AG04450 (cell line): Measurements from ENCODE around the gene NEDD4. TPM values are rescaled to one million over a fixed set of nuclear protein-coding genes. Genes with fewer than 3 reads are reported as not detected.
"Not testable (repeated sequence)": the region's sequence is repeated elsewhere in the genome, so short reads cannot be mapped to it uniquely, and the experiment has no call there.

Experiments
- CTCF ChIA-PET: fragments of 300-600, 350-600 bp; formaldehyde crosslinking; extraction: SDS; loops from one replicate; lab custom pipeline; 2022; ENCODE audit warnings: antibody characterized with exemption, inconsistent platforms; lab: Charles Lee
- POLR2A ChIA-PET: fragments of 350-600 bp; formaldehyde crosslinking; extraction: SDS; loops from one replicate; lab custom pipeline; 2021; ENCODE audit warnings: antibody characterized with exemption, inconsistent platforms; lab: Yijun Ruan, JAX
- DNase-seq: peaks from one replicate; pipeline ENCODE4 v3.0.0-alpha.2; 2011; ENCODE audit warnings: low read depth, low spot score
- H3K27ac ChIP-seq: one replicate; pipeline ENCODE4 v1.5.1; 2012; ENCODE audit warnings: low read depth, low read length, control low read depth
- H3K27me3 ChIP-seq: one replicate; pipeline ENCODE4 v1.6.0; 2012; ENCODE audit warnings: low read length; ENCODE audit not compliant: control insufficient read depth, insufficient read depth
- H3K4me3 ChIP-seq: 2 replicates; pipeline ENCODE4 v1.5.1; 2011; ENCODE audit warnings: mild to moderate bottlenecking, low read depth, low read length, control low read depth
- H3K9me3 ChIP-seq: 2 replicates; pipeline ENCODE4 v1.5.1; 2012; ENCODE audit warnings: low read length; ENCODE audit not compliant: control insufficient read depth, insufficient read depth
- polyA plus RNA-seq: library from polyadenylated mRNA; depleted of rRNA; stranded (reverse); fragments of >200 nt; gene quantifications from 2 replicates; pipeline ENCODE4 v1.2.3, GENCODE V29; 2011
- TF ChIP-seq, protein P1 (sequence below): IDR thresholded peaks from 2 replicates; pipeline ENCODE4 v1.5.1; 2011; ENCODE audit warnings: low read depth, low read length, control low read depth, inconsistent platforms

Gene NEDD4
- polyA plus RNA-seq, 1 experiment = 57.8 TPM

DNA sequence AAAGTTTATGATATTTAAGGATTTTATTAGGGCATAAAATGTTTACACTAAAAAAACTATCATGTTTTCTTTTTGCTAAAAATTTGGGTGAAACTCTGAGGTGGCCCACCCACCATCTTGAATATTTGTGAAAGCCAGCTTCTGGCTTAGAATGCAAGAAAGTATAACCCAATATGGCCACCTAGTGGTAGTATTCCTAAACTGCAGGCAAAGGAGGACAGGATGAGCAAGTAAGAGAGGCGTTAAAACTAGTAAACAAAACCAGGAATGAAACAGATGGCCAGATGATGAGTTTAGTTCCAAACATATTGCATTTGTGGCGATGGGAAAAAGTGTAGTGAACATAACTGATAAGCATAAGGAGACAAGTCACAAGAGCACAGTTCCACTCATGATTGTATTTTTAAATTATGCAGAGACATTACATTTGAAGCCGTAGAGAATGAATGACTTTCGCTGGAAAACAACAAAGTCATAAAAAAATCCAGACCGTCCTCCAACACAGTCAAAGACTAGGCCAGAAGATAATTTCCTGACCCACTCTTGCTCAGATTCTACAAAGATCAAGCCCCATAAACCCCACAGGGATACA, 147.2 kb downstream of the NEDD4 start:
- Histone ChIP-seq H3K27me3 (no peaks in the 10 kb centered on the region), H3K4me3 (no peak overlapping the region), H3K27ac (no peak overlapping the region), H3K9me3 (no peaks in the 10 kb centered on the region)
- CTCF ChIA-PET = interaction anchor here (0.6 to 5.9 kb wide), 33 partner anchors 8 to 582 kb away, joined by 3 to 56 read pairs (median 4); no protein-coding TSS in a partner anchor
- TF ChIP-seq, protein P1, sequence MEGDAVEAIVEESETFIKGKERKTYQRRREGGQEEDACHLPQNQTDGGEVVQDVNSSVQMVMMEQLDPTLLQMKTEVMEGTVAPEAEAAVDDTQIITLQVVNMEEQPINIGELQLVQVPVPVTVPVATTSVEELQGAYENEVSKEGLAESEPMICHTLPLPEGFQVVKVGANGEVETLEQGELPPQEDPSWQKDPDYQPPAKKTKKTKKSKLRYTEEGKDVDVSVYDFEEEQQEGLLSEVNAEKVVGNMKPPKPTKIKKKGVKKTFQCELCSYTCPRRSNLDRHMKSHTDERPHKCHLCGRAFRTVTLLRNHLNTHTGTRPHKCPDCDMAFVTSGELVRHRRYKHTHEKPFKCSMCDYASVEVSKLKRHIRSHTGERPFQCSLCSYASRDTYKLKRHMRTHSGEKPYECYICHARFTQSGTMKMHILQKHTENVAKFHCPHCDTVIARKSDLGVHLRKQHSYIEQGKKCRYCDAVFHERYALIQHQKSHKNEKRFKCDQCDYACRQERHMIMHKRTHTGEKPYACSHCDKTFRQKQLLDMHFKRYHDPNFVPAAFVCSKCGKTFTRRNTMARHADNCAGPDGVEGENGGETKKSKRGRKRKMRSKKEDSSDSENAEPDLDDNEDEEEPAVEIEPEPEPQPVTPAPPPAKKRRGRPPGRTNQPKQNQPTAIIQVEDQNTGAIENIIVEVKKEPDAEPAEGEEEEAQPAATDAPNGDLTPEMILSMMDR = peak; percentile 87
- DNase-seq = peak; percentile 71
- POLR2A ChIA-PET = interaction anchor here (0.6 kb wide), 1 partner anchor 329 kb away, joined by 3 read pairs; no protein-coding TSS in a partner anchor

DNA sequence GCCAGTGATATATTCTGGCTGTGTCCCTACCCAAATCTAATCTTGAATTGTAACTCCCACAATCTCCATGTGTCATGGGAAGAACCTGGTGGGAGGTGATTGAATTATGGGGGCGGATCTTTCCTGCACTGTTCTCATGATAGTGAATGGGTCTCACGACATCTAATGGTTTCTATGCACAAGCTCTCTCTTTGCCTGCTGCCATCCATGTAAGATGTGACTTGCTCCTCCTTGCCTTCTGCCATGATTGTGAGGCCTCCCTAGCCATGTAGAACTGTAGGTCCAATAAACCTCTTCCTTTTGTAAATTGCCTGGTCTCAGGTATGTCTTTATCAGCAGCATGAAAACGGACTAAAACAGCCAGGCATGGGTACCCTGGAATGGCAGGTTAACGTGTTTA, 150.5 kb downstream of the NEDD4 start:
- H3K27ac ChIP-seq, H3K27me3 ChIP-seq, DNase-seq, POLR2A ChIA-PET, H3K4me3 ChIP-seq, H3K9me3 ChIP-seq: not testable (repeated sequence)
- CTCF ChIA-PET = interaction anchor here (5.9 kb wide), 1 partner anchor 194 kb away, joined by 56 read pairs; no protein-coding TSS in a partner anchor

DNA sequence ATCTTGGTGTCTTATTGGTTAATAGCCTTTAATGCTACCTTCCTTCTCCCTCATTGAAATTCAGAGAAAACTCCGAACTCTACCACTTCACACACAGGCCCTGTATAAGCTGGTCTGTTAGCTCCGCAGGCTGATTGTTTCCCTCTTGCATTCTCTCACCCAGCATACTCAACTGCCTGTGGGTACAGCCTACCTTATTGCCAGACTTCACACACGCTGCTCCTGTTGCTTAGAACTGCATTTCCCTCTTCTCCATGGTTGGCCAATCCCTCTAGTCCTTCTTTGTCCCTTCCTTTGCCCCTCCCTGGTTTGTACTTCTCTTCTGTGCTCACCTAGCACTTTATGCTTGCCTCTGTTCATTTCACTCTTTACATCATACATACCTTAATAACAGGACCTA, 157.5 kb downstream of the NEDD4 start:
- ChIA-PET CTCF (no interaction called here), POLR2A (no interaction called here)
- Histone ChIP-seq H3K4me3 (no peak overlapping the region), H3K9me3 (no peaks in the 10 kb centered on the region), H3K27me3 (no peaks in the 10 kb centered on the region), H3K27ac (no peak overlapping the region)
- TF ChIP-seq, protein P1 = no peak
- no peak for DNase-seq

DNA sequence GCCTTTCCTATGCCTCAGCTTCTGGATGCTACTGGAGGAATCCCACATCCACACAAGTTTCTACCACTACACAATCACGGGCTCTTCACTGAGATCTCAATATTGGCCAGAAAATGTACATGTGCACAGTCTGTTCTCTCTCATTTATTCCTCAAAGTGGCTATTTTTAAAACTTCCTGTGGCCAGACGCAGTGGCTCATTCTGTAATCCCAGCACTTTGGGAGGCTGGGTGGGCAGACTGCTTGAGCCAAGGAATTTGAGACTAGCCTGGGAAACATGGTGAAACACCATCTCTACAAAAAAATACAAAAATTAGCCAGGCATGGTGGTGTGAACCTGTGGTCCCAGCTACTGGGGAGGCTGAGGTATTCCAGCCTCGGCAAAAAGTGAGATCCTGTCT, 159.1 kb downstream of the NEDD4 start:
- Histone ChIP-seq H3K27ac (no peak overlapping the region), H3K9me3 (no peaks in the 10 kb centered on the region), H3K27me3 (no peaks in the 10 kb centered on the region), H3K4me3 (no peak overlapping the region)
- TF ChIP-seq, protein P1 = no peak
- DNase-seq = no peak
- POLR2A ChIA-PET = no interaction called here
- CTCF ChIA-PET = interaction anchor here (1.7 kb wide), 1 partner anchor 13 kb away, joined by 4 read pairs; no protein-coding TSS in a partner anchor

DNA sequence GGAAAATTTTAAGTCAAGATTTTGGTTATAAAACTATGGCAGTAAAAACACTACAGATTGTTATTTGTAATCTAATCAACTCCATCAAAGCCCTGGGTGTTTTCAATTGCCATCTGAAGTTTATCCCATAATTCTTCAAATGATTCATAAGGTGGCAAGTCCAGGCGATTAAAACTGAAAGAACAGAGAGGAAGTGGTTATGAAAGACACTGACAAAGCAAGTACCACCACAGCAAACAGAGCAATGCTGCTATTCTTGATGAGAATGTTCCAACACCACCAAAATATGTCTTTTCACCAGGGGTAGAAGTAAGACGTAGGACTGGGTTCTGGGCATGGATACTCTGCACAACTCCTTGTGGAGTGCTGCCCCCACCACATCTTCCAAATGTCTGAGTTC, 163.6 kb downstream of the NEDD4 start:
- no peak overlapping the region for H3K27ac ChIP-seq
- no peak for DNase-seq
- no peaks in the 10 kb centered on the region for H3K9me3 ChIP-seq
- ChIA-PET POLR2A (no interaction called here), CTCF (no interaction called here)
- H3K27me3 ChIP-seq = no peaks in the 10 kb centered on the region
- no peak overlapping the region for H3K4me3 ChIP-seq
- TF ChIP-seq, protein P1 = no peak
